DND-41 (cell line): ENCODE results near the gene NTM.

ENCODE experiments used
- ATAC-seq: fragments of 200-7000 bp; cut with Tn5 transposase; 3 replicates; pipeline ENCODE4 v1.9.1; 2021; ENCODE audit warnings: low read depth; ENCODE audit not compliant: insufficient read depth
- DNase-seq: peaks from one replicate; pipeline ENCODE4 v3.0.0-alpha.2; 2020
- H2AFZ ChIP-seq: 2 replicates; pipeline ENCODE4 v1.6.0; 2012; ENCODE audit warnings: low read depth, low read length
- H3K27ac ChIP-seq: 2 replicates; pipeline ENCODE4 v1.5.1; 2012; ENCODE audit warnings: low read length, inconsistent platforms
- H3K27me3 ChIP-seq: fragments of 200-600 bp; sonication (generic); 2 replicates; pipeline ENCODE4 v1.6.0; 2012; ENCODE audit warnings: low read length, mild to moderate bottlenecking, inconsistent platforms; ENCODE audit not compliant: insufficient read depth, poor library complexity
- H3K36me3 ChIP-seq: 2 replicates; pipeline ENCODE4 v1.5.1; 2012; ENCODE audit warnings: low read length, inconsistent platforms; ENCODE audit not compliant: insufficient read depth
- H3K4me1 ChIP-seq: 2 replicates; pipeline ENCODE4 v1.5.1; 2012; ENCODE audit warnings: mild to moderate bottlenecking, low read length; ENCODE audit not compliant: insufficient read depth
- H3K4me2 ChIP-seq: 2 replicates; pipeline ENCODE4 v1.6.0; 2012; ENCODE audit warnings: mild to moderate bottlenecking, moderate library complexity, low read length, inconsistent platforms; ENCODE audit not compliant: insufficient read depth
- H3K4me3 ChIP-seq, 2 experiments: fragments of 200-600 bp in 1 of 2; shearing (Covaris generic) in 1 of 2; 2 replicates each; pipeline ENCODE4 v1.5.1; 2012 to 2016; ENCODE audit warnings: inconsistent platforms in 2 of 2, low read length in 2 of 2, mild to moderate bottlenecking in 2 of 2, low read depth in 1 of 2, moderate library complexity in 1 of 2
- H3K79me2 ChIP-seq: 2 replicates; pipeline ENCODE4 v1.6.0; 2012; ENCODE audit warnings: low read length, inconsistent platforms; ENCODE audit not compliant: insufficient read depth
- H3K9ac ChIP-seq: 2 replicates; pipeline ENCODE4 v1.6.0; 2012; ENCODE audit warnings: low read depth, mild to moderate bottlenecking, inconsistent platforms, low read length, moderate library complexity
- H3K9me3 ChIP-seq: 2 replicates; pipeline ENCODE4 v1.5.1; 2012; ENCODE audit warnings: low read length, moderate library complexity, mild to moderate bottlenecking, inconsistent platforms; ENCODE audit not compliant: insufficient read depth, severe bottlenecking
- H4K20me1 ChIP-seq: 2 replicates; pipeline ENCODE4 v1.6.0; 2012; ENCODE audit warnings: low read length; ENCODE audit not compliant: insufficient read depth
- EZH2 ChIP-seq: IDR thresholded peaks from 3 replicates; pipeline ENCODE4 v1.6.1; 2012; ENCODE audit warnings: borderline replicate concordance, low read depth, mild to moderate bottlenecking, moderate library complexity, low read length, inconsistent platforms; ENCODE audit not compliant: severe bottlenecking
- TF ChIP-seq, protein P1 (sequence below): IDR thresholded peaks from 2 replicates; pipeline ENCODE4 v1.5.1; 2012; ENCODE audit warnings: borderline replicate concordance, low read length, moderate library complexity, mild to moderate bottlenecking; ENCODE audit not compliant: poor library complexity, severe bottlenecking; ENCODE audit errors: extremely low read depth

The NTM gene

DNA sequence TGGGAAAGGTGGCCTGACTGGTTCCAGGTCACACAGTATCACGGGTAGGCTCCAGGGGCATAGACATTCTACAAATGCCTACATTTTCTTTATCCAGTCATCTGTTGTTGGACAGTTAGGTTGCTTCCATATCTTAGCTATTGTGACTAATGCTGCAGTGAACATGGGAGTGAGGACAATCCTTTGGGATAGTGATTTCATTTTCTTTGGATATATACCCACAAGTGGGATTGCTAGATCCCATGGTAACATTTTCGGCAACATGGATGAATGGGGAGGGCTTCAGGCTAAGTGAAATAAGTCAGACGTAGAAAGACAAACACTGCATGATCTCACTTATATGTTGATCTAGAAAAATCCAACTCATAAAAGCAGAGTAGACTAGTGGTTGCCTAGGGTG, 744.3 kb downstream of the NTM start:
- no peaks in the 10 kb centered on the region for H4K20me1 ChIP-seq
- no peaks in the 10 kb centered on the region for H3K9me3 ChIP-seq
- no peak overlapping the region for H3K4me2 ChIP-seq
- ATAC-seq, result no peak
- H2AFZ ChIP-seq, result no peak overlapping the region
- H3K4me1 ChIP-seq, result no peaks in the 10 kb centered on the region
- no peaks in the 10 kb centered on the region for H3K79me2 ChIP-seq
- H3K9ac ChIP-seq, result no peak overlapping the region
- TF ChIP-seq, protein P1, sequence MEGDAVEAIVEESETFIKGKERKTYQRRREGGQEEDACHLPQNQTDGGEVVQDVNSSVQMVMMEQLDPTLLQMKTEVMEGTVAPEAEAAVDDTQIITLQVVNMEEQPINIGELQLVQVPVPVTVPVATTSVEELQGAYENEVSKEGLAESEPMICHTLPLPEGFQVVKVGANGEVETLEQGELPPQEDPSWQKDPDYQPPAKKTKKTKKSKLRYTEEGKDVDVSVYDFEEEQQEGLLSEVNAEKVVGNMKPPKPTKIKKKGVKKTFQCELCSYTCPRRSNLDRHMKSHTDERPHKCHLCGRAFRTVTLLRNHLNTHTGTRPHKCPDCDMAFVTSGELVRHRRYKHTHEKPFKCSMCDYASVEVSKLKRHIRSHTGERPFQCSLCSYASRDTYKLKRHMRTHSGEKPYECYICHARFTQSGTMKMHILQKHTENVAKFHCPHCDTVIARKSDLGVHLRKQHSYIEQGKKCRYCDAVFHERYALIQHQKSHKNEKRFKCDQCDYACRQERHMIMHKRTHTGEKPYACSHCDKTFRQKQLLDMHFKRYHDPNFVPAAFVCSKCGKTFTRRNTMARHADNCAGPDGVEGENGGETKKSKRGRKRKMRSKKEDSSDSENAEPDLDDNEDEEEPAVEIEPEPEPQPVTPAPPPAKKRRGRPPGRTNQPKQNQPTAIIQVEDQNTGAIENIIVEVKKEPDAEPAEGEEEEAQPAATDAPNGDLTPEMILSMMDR, result no peak
- TF ChIP-seq EZH2, result no peak
- H3K27ac ChIP-seq, result no peak overlapping the region
- peaks cover 10% of the 10 kb centered on the region for H3K27me3 ChIP-seq
- no peaks in the 10 kb centered on the region for H3K36me3 ChIP-seq
- H3K4me3 ChIP-seq, result no peak overlapping the region
- no peak for DNase-seq

DNA sequence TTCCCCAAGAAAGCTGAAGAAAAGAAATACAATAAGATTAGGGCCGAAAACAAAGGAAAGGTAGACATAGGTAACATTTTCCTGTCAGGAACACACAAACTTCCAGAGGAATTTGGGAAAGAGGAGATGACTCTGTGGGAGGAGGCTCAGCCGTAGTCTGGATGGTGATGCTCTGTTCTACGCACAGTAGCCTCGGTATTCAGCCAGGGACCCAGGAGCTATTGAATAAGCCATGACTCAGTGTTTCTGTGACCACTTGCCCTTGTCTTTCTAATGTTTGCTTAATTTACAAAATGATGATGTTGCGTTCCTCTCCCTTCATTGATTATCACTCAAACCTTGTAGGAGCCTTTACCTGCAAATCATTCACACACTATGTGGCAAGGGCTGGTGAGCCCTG, 745.0 kb downstream of the NTM start:
- no peak for ATAC-seq
- Histone ChIP-seq H3K36me3 (no peaks in the 10 kb centered on the region), H3K4me3 (no peak overlapping the region), H3K4me1 (no peaks in the 10 kb centered on the region), H3K4me2 (no peak overlapping the region), H3K9me3 (no peaks in the 10 kb centered on the region), H4K20me1 (no peaks in the 10 kb centered on the region), H3K79me2 (no peaks in the 10 kb centered on the region), H2AFZ (no peak overlapping the region), H3K9ac (no peak overlapping the region), H3K27me3 (peaks cover 10% of the 10 kb centered on the region), H3K27ac (no peak overlapping the region)
- TF ChIP-seq EZH2, result no peak
- TF ChIP-seq, protein P1, result no peak
- no peak for DNase-seq

- DNase-seq (no peak), ATAC-seq (no peak)
- Histone ChIP-seq H3K27ac (no peak overlapping the region), H4K20me1 (no peaks in the 10 kb centered on the region), H3K4me2 (no peak overlapping the region), H3K27me3 (peaks cover 10% of the 10 kb centered on the region), H3K9me3 (no peaks in the 10 kb centered on the region), H3K79me2 (no peaks in the 10 kb centered on the region), H2AFZ (no peak overlapping the region), H3K36me3 (no peaks in the 10 kb centered on the region), H3K9ac (no peak overlapping the region), H3K4me3 (no peak overlapping the region), H3K4me1 (no peaks in the 10 kb centered on the region)
- TF ChIP-seq EZH2, result no peak
- TF ChIP-seq, protein P1, result no peak
These were observed 746.1 kb downstream of the NTM start for GRCh38 chr11:132116516-132116915.

DNA sequence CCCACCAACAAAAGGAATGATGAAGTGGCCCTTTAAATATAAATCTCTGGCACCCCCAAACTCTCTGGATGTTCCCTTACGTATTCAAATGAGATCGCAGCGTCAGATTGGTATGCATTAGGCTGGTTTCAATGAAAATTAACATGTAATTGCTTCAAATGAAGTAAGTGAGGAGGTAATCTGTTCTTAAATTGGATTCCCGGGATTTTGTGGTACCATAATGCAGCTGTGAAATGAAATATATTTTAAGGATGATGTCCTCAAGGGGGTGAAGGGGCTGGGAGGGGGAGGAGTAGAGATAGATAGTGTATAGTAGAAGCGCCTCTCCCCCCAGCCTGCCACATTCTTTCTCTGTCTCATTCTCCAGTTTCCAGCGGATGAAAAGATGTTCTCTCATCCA, 748.2 kb downstream of the NTM start:
- H3K27ac ChIP-seq, result no peak overlapping the region
- H3K9ac ChIP-seq, result no peak overlapping the region

More for the DNA sequence above, 748.2 kb downstream of the NTM start:
- TF ChIP-seq EZH2, result no peak
- TF ChIP-seq, protein P1, result no peak
- H3K79me2 ChIP-seq, result no peaks in the 10 kb centered on the region
- H3K36me3 ChIP-seq, result no peaks in the 10 kb centered on the region
- H2AFZ ChIP-seq, result no peak overlapping the region
- DNase-seq, result no peak
- H3K9me3 ChIP-seq, result no peaks in the 10 kb centered on the region
- H3K4me2 ChIP-seq, result no peak overlapping the region
- no peak for ATAC-seq
- H4K20me1 ChIP-seq, result no peaks in the 10 kb centered on the region
- H3K4me3 ChIP-seq, result no peak overlapping the region
- H3K4me1 ChIP-seq, result no peaks in the 10 kb centered on the region
- H3K27me3 ChIP-seq, result peaks cover 10% of the 10 kb centered on the region
